IMR-90 (cell line): Measurements from ENCODE around the gene IFNLR1. TPM values are rescaled to one million over a fixed set of nuclear protein-coding genes. Genes with fewer than 3 reads are reported as not detected.

ENCODE experiments used
- ATAC-seq: fragments of 200-7000 bp; cut with Tn5 transposase; 2 replicates; pipeline ENCODE4 v1.9.1; 2020; ENCODE audit warnings: low read depth, mild to moderate bottlenecking, moderate library complexity
- BruUV-seq: library from RNA; stranded (reverse); fragments of 400-500 nt; replicated peaks from 2 replicates; lab custom pipeline; 2021; lab: Mats Ljungman, UMichigan
- CTCF ChIA-PET: fragments of 300-600 bp; formaldehyde crosslinking; extraction: SDS; loops from one replicate; lab custom pipeline; 2021; ENCODE audit warnings: antibody characterized with exemption; lab: Yijun Ruan, JAX
- POLR2A ChIA-PET: fragments of 300-600 bp; sonication (Branson Sonifier 250); formaldehyde crosslinking; loops from one replicate; lab custom pipeline; 2022; ENCODE audit warnings: antibody characterized with exemption; ENCODE audit not compliant: unreplicated experiment; lab: Charles Lee
- DNase-seq: peaks from one replicate; pipeline ENCODE4 v3.0.0; 2013
- H2AFZ ChIP-seq: replicated peaks from 2 replicates; pipeline ENCODE3; 2013; ENCODE audit warnings: low read length, mild to moderate bottlenecking; ENCODE audit not compliant: poor library complexity
- H2AK5ac ChIP-seq: 2 replicates; pipeline ENCODE4 v1.6.1; 2013; ENCODE audit warnings: low read depth, low read length, inconsistent platforms
- H2AK9ac ChIP-seq: replicated peaks from 2 replicates; pipeline ENCODE3; 2013; ENCODE audit warnings: mild to moderate bottlenecking, low read depth, low read length, moderate library complexity; ENCODE audit not compliant: poor library complexity
- H2BK120ac ChIP-seq: 2 replicates; pipeline ENCODE4 v1.6.1; 2013; ENCODE audit warnings: low read depth, low read length, inconsistent platforms
- H2BK15ac ChIP-seq: 3 replicates; pipeline ENCODE4 v1.6.1; 2013; ENCODE audit warnings: low read depth, low read length, inconsistent platforms
- H2BK20ac ChIP-seq: 2 replicates; pipeline ENCODE4 v1.6.1; 2013; ENCODE audit warnings: low read depth, mild to moderate bottlenecking, inconsistent platforms, low read length, moderate library complexity
- H2BK5ac ChIP-seq: 2 replicates; pipeline ENCODE4 v1.6.1; 2013; ENCODE audit warnings: mild to moderate bottlenecking, low read depth, low read length, inconsistent platforms; ENCODE audit not compliant: poor library complexity, severe bottlenecking
- H3K14ac ChIP-seq: replicated peaks from 2 replicates; pipeline ENCODE4 v1.6.1; 2013; ENCODE audit warnings: low read depth, low read length, inconsistent platforms
- H3K18ac ChIP-seq: 2 replicates; pipeline ENCODE4 v1.6.1; 2013; ENCODE audit warnings: low read depth, low read length, control low read depth
- H3K23ac ChIP-seq: 2 replicates; pipeline ENCODE4 v1.6.1; 2013; ENCODE audit warnings: low read depth, low read length, inconsistent platforms
- H3K27ac ChIP-seq: 2 replicates; pipeline ENCODE4 v1.5.1; 2013; ENCODE audit warnings: mild to moderate bottlenecking, control low read depth, low read length; ENCODE audit not compliant: insufficient read depth
- H3K27me3 ChIP-seq: 2 replicates; pipeline ENCODE4 v1.6.1; 2013; ENCODE audit warnings: low read length; ENCODE audit not compliant: control insufficient read depth, insufficient read depth
- H3K36me3 ChIP-seq: 2 replicates; pipeline ENCODE4 v1.6.1; 2013; ENCODE audit warnings: low read length, mixed read lengths; ENCODE audit not compliant: control insufficient read depth, insufficient read depth
- H3K4ac ChIP-seq: 2 replicates; pipeline ENCODE4 v1.6.1; 2013; ENCODE audit warnings: low read depth, low read length, inconsistent platforms
- H3K4me1 ChIP-seq: 2 replicates; pipeline ENCODE4 v1.6.1; 2013; ENCODE audit warnings: low read length, mixed read lengths; ENCODE audit not compliant: control insufficient read depth, insufficient read depth
- H3K4me2 ChIP-seq: 2 replicates; pipeline ENCODE4 v1.6.1; 2013; ENCODE audit warnings: low read depth, mild to moderate bottlenecking, control low read depth, low read length, moderate library complexity
- H3K4me3 ChIP-seq: 2 replicates; pipeline ENCODE4 v1.5.1; 2013; ENCODE audit warnings: low read depth, mild to moderate bottlenecking, control low read depth, low read length, moderate library complexity; ENCODE audit not compliant: insufficient read depth
- H3K56ac ChIP-seq: 2 replicates; pipeline ENCODE4 v1.6.1; 2013; ENCODE audit warnings: low read length, inconsistent platforms; ENCODE audit not compliant: insufficient read depth; ENCODE audit errors: extremely low read depth
- H3K79me1 ChIP-seq, 2 experiments: 2 replicates each; pipeline ENCODE4 v1.6.1; 2013; ENCODE audit warnings: low read length in 2 of 2, inconsistent platforms in 1 of 2, low read depth in 1 of 2
- H3K9ac ChIP-seq: 2 replicates; pipeline ENCODE4 v1.6.1; 2013; ENCODE audit warnings: low read depth, low read length, control low read depth
- H3K9me1 ChIP-seq: 2 replicates; pipeline ENCODE4 v1.6.1; 2013; ENCODE audit warnings: low read length, inconsistent platforms; ENCODE audit not compliant: insufficient read depth
- H3K9me3 ChIP-seq: 2 replicates; pipeline ENCODE4 v1.6.1; 2013; ENCODE audit warnings: low read length; ENCODE audit not compliant: control insufficient read depth, insufficient read depth
- H4K20me1 ChIP-seq: 2 replicates; pipeline ENCODE4 v1.6.1; 2013; ENCODE audit warnings: low read length, inconsistent platforms; ENCODE audit not compliant: insufficient read depth
- H4K5ac ChIP-seq: 2 replicates; pipeline ENCODE4 v1.6.1; 2013; ENCODE audit warnings: mild to moderate bottlenecking, low read depth, low read length, control low read depth
- H4K8ac ChIP-seq, 2 experiments: 2 replicates each; pipeline ENCODE4 v1.6.1; 2013; ENCODE audit warnings: low read depth in 2 of 2, low read length in 2 of 2, control low read depth in 1 of 2, inconsistent platforms in 1 of 2
- H4K91ac ChIP-seq: 2 replicates; pipeline ENCODE4 v1.6.1; 2013; ENCODE audit warnings: low read depth, low read length, inconsistent platforms; ENCODE audit not compliant: insufficient read depth
- BHLHE40 ChIP-seq: fragments of 150-350 bp; IDR thresholded peaks from 2 replicates; pipeline ENCODE4 v1.6.1; 2016; ENCODE audit warnings: mild to moderate bottlenecking, low read depth, low read length
- CEBPB ChIP-seq: IDR thresholded peaks from 2 replicates; pipeline ENCODE4 v1.6.1; 2012; ENCODE audit warnings: low read depth, low read length, improper control_type of control experiment
- CHD1 ChIP-seq: IDR thresholded peaks from 2 replicates; pipeline ENCODE4 v1.6.1; 2012; ENCODE audit warnings: low read depth, low read length, improper control_type of control experiment
- CTCF ChIP-seq: conservative IDR thresholded peaks from 2 replicates; pipeline ENCODE4 v1.5.1; 2012; ENCODE audit warnings: mild to moderate bottlenecking, low read depth, low read length, improper control_type of control experiment
- ELK1 ChIP-seq: fragments of 150-350 bp; IDR thresholded peaks from 2 replicates; pipeline ENCODE4 v1.6.1; 2016; ENCODE audit warnings: low read depth, mild to moderate bottlenecking, low read length, moderate library complexity, borderline replicate concordance
- FOS ChIP-seq: fragments of 150-350 bp; IDR thresholded peaks from 2 replicates; pipeline ENCODE4 v1.6.1; 2016; ENCODE audit warnings: low read depth, low read length
- MAFK ChIP-seq: IDR thresholded peaks from 2 replicates; pipeline ENCODE4 v1.6.1; 2012; ENCODE audit warnings: low read depth, low read length, improper control_type of control experiment
- MAZ ChIP-seq: IDR thresholded peaks from 2 replicates; pipeline ENCODE4 v1.6.1; 2012; ENCODE audit warnings: low read depth, mild to moderate bottlenecking, low read length, improper control_type of control experiment, moderate library complexity, borderline replicate concordance
- MXI1 ChIP-seq: IDR thresholded peaks from 2 replicates; pipeline ENCODE4 v1.6.1; 2012; ENCODE audit warnings: low read depth, mild to moderate bottlenecking, low read length, moderate library complexity, borderline replicate concordance
- NFE2L2 ChIP-seq: fragments of 150-350 bp; IDR thresholded peaks from 2 replicates; pipeline ENCODE4 v1.6.1; 2016; ENCODE audit warnings: low read depth, mild to moderate bottlenecking, low read length
- POLR2A ChIP-seq: IDR thresholded peaks from 2 replicates; pipeline ENCODE4 v1.6.1; 2012; ENCODE audit warnings: mild to moderate bottlenecking, low read depth, low read length
- RAD21 ChIP-seq: IDR thresholded peaks from 2 replicates; pipeline ENCODE4 v1.6.1; 2012; ENCODE audit warnings: low read length, improper control_type of control experiment
- RCOR1 ChIP-seq: IDR thresholded peaks from 2 replicates; pipeline ENCODE4 v1.6.1; 2012; ENCODE audit warnings: mild to moderate bottlenecking, low read length, improper control_type of control experiment; ENCODE audit not compliant: insufficient replicate concordance
- RFX5 ChIP-seq: IDR thresholded peaks from 2 replicates; pipeline ENCODE4 v1.8.0; 2012; ENCODE audit warnings: low read depth, mild to moderate bottlenecking, low read length, moderate library complexity
- SMC3 ChIP-seq: fragments of 150-350 bp; IDR thresholded peaks from 2 replicates; pipeline ENCODE4 v1.6.1; 2016; ENCODE audit warnings: low read depth, mild to moderate bottlenecking, antibody characterized with exemption, low read length, moderate library complexity
- USF2 ChIP-seq: fragments of 150-350 bp; IDR thresholded peaks from 2 replicates; pipeline ENCODE4 v1.6.1; 2017; ENCODE audit warnings: mild to moderate bottlenecking, antibody characterized with exemption, low read length, low read depth
- WGBS, 2 experiments: methylation state at CpG; one replicate each; pipeline versions ENCODE4 v1.1.5 to v1.1.7; 2013; ENCODE audit warnings: missing lambda C conversion rate in 2 of 2; ENCODE audit not compliant: insufficient read length in 1 of 2; ENCODE audit errors: extremely low coverage in 2 of 2; 5-methylcytosine and 5-hydroxymethylcytosine counted together
- dilution Hi-C: fragments of 300-500 bp; cut with HindIII; formaldehyde crosslinking; loops from one replicate; pipeline ENCODE4 v1.14.3; 2018; ENCODE audit warnings: low sequenced_read_pairs; ENCODE audit not compliant: unreplicated experiment
- in situ Hi-C: fragments of 300-500 bp; cut with MboI; formaldehyde crosslinking; loops from 3 replicates; pipeline ENCODE4 v1.14.3; 2019; ENCODE audit warnings: low sequenced_read_pairs, inconsistent platforms, mixed read lengths
- intact Hi-C: fragments of 100-400 bp; cut with micrococcal nuclease; formaldehyde crosslinking; loops from 2 replicates; pipeline ENCODE4 v1.10.0; 2022
- polyA plus RNA-seq, 3 experiments: library from polyadenylated mRNA; depleted of rRNA; stranded (reverse); fragments of >200 nt; gene quantifications; 2 replicates each; pipeline ENCODE4 v1.2.3, GENCODE V29; 2012; ENCODE audit warnings: low replicate concordance in 1 of 3
- total RNA-seq: library from RNA; depleted of rRNA; stranded (reverse); fragments of >200 nt; gene quantifications from 2 replicates; pipeline ENCODE4 v1.2.3, GENCODE V29; 2012

The IFNLR1 gene
- total and polyA plus RNA-seq, 2 of the 4 experiments (the other 2 are of a cell fraction) = not detected

DNA sequence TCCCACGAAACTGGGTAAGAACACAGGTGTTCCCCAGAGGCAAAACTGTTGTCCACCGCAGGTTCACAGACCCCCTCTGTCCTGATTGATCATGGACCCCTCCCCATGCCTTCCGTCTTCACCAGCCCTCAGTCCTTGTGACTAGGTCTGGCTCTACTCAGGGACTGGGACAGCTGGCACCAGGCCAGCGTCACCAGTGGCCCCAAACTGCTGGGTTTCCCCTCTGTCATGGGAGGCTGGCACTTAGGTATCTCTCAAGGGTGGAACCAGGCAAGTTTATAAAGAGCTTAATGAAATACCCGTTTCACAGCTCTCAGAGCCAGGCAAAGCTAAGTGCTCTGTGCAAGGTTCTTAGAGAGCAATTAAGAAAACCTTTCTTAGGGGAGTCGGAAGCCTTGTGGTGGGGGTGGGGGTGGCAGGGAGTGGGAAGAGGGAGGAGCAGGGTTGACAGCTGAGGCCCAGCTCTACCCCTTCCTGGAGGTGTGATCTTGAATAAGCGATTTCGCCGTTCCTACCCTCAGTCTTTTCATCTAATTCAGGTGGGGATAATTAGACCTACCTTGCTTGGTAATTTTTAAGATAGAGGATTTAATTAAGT lies 35.0 kb upstream of the IFNLR1 start:
- no peak for DNase-seq
- Histone ChIP-seq H4K20me1 (no peaks in the 10 kb centered on the region), H2BK20ac (no peak overlapping the region), H3K4me1 (no peaks in the 10 kb centered on the region), H2AK5ac (no peak overlapping the region), H3K4ac (no peak overlapping the region), H3K23ac (no peak overlapping the region), H3K56ac (no peak overlapping the region), H3K9me1 (no peaks in the 10 kb centered on the region), H2BK120ac (no peak overlapping the region), H3K27ac (no peak overlapping the region), H3K18ac (no peak overlapping the region), H3K36me3 (no peaks in the 10 kb centered on the region), H4K5ac (no peak overlapping the region), H3K79me1 (no peaks in the 10 kb centered on the region), H4K91ac (no peak overlapping the region), H3K9ac (no peak overlapping the region), H2AFZ (no peak overlapping the region), H3K14ac (no peak overlapping the region), H2BK5ac (no peak overlapping the region), H2BK15ac (no peak overlapping the region), H3K4me3 (no peak overlapping the region), H3K27me3 (peaks cover 63% of the 10 kb centered on the region), H4K8ac (no peak overlapping the region), H2AK9ac (no peak overlapping the region), H3K9me3 (no peaks in the 10 kb centered on the region; the same call in 1 of the 2 replicates), H3K4me2 (no peak overlapping the region)
- BruUV-seq = no TSS peak
- TF ChIP-seq CTCF = no peak
- no peak for TF ChIP-seq CEBPB
- no peak for TF ChIP-seq CHD1
- TF ChIP-seq BHLHE40 = no peak
- no peak for TF ChIP-seq RFX5
- no peak for TF ChIP-seq MAZ
- no peak for TF ChIP-seq FOS
- no peak for TF ChIP-seq MXI1
- no peak for TF ChIP-seq RAD21
- TF ChIP-seq USF2 = no peak
- no peak for TF ChIP-seq MAFK
- TF ChIP-seq SMC3 = no peak
- no peak for TF ChIP-seq POLR2A
- TF ChIP-seq ELK1 = no peak
- no peak for TF ChIP-seq NFE2L2
- TF ChIP-seq RCOR1 = no peak
- in situ Hi-C loops (no loop called here), dilution Hi-C loops (no loop called here), intact Hi-C loops (no loop called here)
- ChIA-PET CTCF (interaction anchor here (0.6 kb wide), 1 partner anchor 381 kb away, joined by 4 read pairs; no protein-coding TSS in a partner anchor), POLR2A (no interaction called here)
- no peak for ATAC-seq
- 60% methylated on average over 1 of the region's 9 CpGs; no CpG with 5 or more reads in 1 of the 2 experiments for WGBS, 2 experiments
